ENCODE measurements around the gene VIPR2.

VIPR2 gene

GRCh38 chr7:159115601-159116501, 28.8 kb downstream of the VIPR2 start:
- Histone ChIP-seq H3K36me3 (ENCODE audit: insufficient read depth, insufficient read length, low read length) (no peaks in the 10 kb centered on the region), H3K4me1 (ENCODE audit: insufficient read depth, insufficient read length) (peaks cover 15% of the 10 kb centered on the region), H3K4me3 (ENCODE audit: insufficient read length, low read depth) (no peak overlapping the region), H3K9ac (ENCODE audit: insufficient read length, low read depth) (no peak overlapping the region), H3K27me3 (ENCODE audit: insufficient read depth, insufficient read length) (no peaks in the 10 kb centered on the region), H3K9me3 (ENCODE audit: insufficient read depth, low read length) (no peaks in the 10 kb centered on the region)
- DNase-seq (ENCODE audit: low read depth, low spot score) = no peak
- TF ChIP-seq YY1 (IDR thresholded peaks at IDR 0.05; ENCODE audit: insufficient read depth, insufficient read length) = no peak

GRCh38 chr7:159114981-159115380, 29.7 kb downstream of the VIPR2 start:
- Histone ChIP-seq H3K4me1 (ENCODE audit: insufficient read depth, insufficient read length) (peaks cover 15% of the 10 kb centered on the region), H3K27me3 (ENCODE audit: insufficient read depth, insufficient read length) (no peaks in the 10 kb centered on the region), H3K9ac (ENCODE audit: insufficient read length, low read depth) (no peak overlapping the region), H3K36me3 (ENCODE audit: insufficient read depth, insufficient read length, low read length) (no peaks in the 10 kb centered on the region), H3K4me3 (ENCODE audit: insufficient read length, low read depth) (no peak overlapping the region), H3K9me3 (ENCODE audit: insufficient read depth, low read length) (no peaks in the 10 kb centered on the region)
- TF ChIP-seq SUZ12 (IDR thresholded peaks at IDR 0.05; ENCODE audit: extremely low read depth, insufficient read depth, insufficient read length) (no peak), ZNF274 (IDR thresholded peaks at IDR 0.05; ENCODE audit: low read depth, low read length) (no peak), YY1 (IDR thresholded peaks at IDR 0.05; ENCODE audit: insufficient read depth, insufficient read length) (no peak)
- no peak for DNase-seq (ENCODE audit: low read depth, low spot score)

GRCh38 chr7:159114096-159114495, 30.6 kb downstream of the VIPR2 start:
- H3K9me3 ChIP-seq (ENCODE audit: insufficient read depth, low read length) = no peaks in the 10 kb centered on the region
- DNase-seq (ENCODE audit: low read depth, low spot score) = no peak

GRCh38 chr7:159113056-159113455, 31.6 kb downstream of the VIPR2 start:
- no peak overlapping the region for H3K9ac ChIP-seq (ENCODE audit: insufficient read length, low read depth)
- DNase-seq (ENCODE audit: low read depth, low spot score) = no peak

More at GRCh38 chr7:159114096-159114495, 30.6 kb downstream of the VIPR2 start:
- H3K9ac ChIP-seq (ENCODE audit: insufficient read length, low read depth) = no peak overlapping the region
- H3K4me1 ChIP-seq (ENCODE audit: insufficient read depth, insufficient read length) = peaks cover 13% of the 10 kb centered on the region
- no peaks in the 10 kb centered on the region for H3K27me3 ChIP-seq (ENCODE audit: insufficient read depth, insufficient read length)
- no peak overlapping the region for H3K4me3 ChIP-seq (ENCODE audit: insufficient read length, low read depth)
- TF ChIP-seq YY1 (IDR thresholded peaks at IDR 0.05; ENCODE audit: insufficient read depth, insufficient read length) (no peak), SUZ12 (IDR thresholded peaks at IDR 0.05; ENCODE audit: extremely low read depth, insufficient read depth, insufficient read length) (no peak), ZNF274 (IDR thresholded peaks at IDR 0.05; ENCODE audit: low read depth, low read length) (no peak)
- H3K36me3 ChIP-seq (ENCODE audit: insufficient read depth, insufficient read length, low read length) = no peaks in the 10 kb centered on the region

GRCh38 chr7:159112136-159113011, 32.3 kb downstream of the VIPR2 start:
- Histone ChIP-seq H3K9ac (ENCODE audit: insufficient read length, low read depth) (no peak overlapping the region), H3K4me3 (ENCODE audit: insufficient read length, low read depth) (no peak overlapping the region), H3K36me3 (ENCODE audit: insufficient read depth, insufficient read length, low read length) (no peaks in the 10 kb centered on the region), H3K9me3 (ENCODE audit: insufficient read depth, low read length) (no peaks in the 10 kb centered on the region), H3K4me1 (ENCODE audit: insufficient read depth, insufficient read length) (peaks cover 11% of the 10 kb centered on the region), H3K27me3 (ENCODE audit: insufficient read depth, insufficient read length) (no peaks in the 10 kb centered on the region)
- no peak for DNase-seq (ENCODE audit: low read depth, low spot score)
- TF ChIP-seq SUZ12 (IDR thresholded peaks at IDR 0.05; ENCODE audit: extremely low read depth, insufficient read depth, insufficient read length) (no peak), ZNF274 (IDR thresholded peaks at IDR 0.05; ENCODE audit: low read depth, low read length) (no peak), YY1 (IDR thresholded peaks at IDR 0.05; ENCODE audit: insufficient read depth, insufficient read length) (no peak)

More at GRCh38 chr7:159113056-159113455, 31.6 kb downstream of the VIPR2 start:
- Histone ChIP-seq H3K27me3 (ENCODE audit: insufficient read depth, insufficient read length) (no peaks in the 10 kb centered on the region), H3K36me3 (ENCODE audit: insufficient read depth, insufficient read length, low read length) (no peaks in the 10 kb centered on the region), H3K4me3 (ENCODE audit: insufficient read length, low read depth) (no peak overlapping the region), H3K9me3 (ENCODE audit: insufficient read depth, low read length) (no peaks in the 10 kb centered on the region), H3K4me1 (ENCODE audit: insufficient read depth, insufficient read length) (peaks cover 7% of the 10 kb centered on the region)
- TF ChIP-seq YY1 (IDR thresholded peaks at IDR 0.05; ENCODE audit: insufficient read depth, insufficient read length) (no peak), ZNF274 (IDR thresholded peaks at IDR 0.05; ENCODE audit: low read depth, low read length) (no peak), SUZ12 (IDR thresholded peaks at IDR 0.05; ENCODE audit: extremely low read depth, insufficient read depth, insufficient read length) (no peak)

- Histone ChIP-seq H3K9me3 (ENCODE audit: insufficient read depth, low read length) (no peaks in the 10 kb centered on the region), H3K27me3 (ENCODE audit: insufficient read depth, insufficient read length) (no peaks in the 10 kb centered on the region), H3K9ac (ENCODE audit: insufficient read length, low read depth) (no peak overlapping the region), H3K36me3 (ENCODE audit: insufficient read depth, insufficient read length, low read length) (no peaks in the 10 kb centered on the region), H3K4me1 (ENCODE audit: insufficient read depth, insufficient read length) (peaks cover 16% of the 10 kb centered on the region), H3K4me3 (ENCODE audit: insufficient read length, low read depth) (no peak overlapping the region)
- DNase-seq (ENCODE audit: low read depth, low spot score) = no peak
- TF ChIP-seq YY1 (IDR thresholded peaks at IDR 0.05; ENCODE audit: insufficient read depth, insufficient read length) = no peak
- TF ChIP-seq ZNF274 (IDR thresholded peaks at IDR 0.05; ENCODE audit: low read depth, low read length) = no peak
- no peak for TF ChIP-seq SUZ12 (IDR thresholded peaks at IDR 0.05; ENCODE audit: extremely low read depth, insufficient read depth, insufficient read length)
Measured at GRCh38 chr7:159109653-159110035, 35.0 kb downstream of the VIPR2 start.

Data from NT2/D1 (cell line).